Measurements from ENCODE around the gene XBP1.
"Not testable (repeated sequence)": the region's sequence is repeated elsewhere in the genome, so short reads cannot be mapped to it uniquely, and the experiment has no call there.

The XBP1 gene

GRCh38 chr22:28800308-28801041, at the start of gene XBP1:
Gene XBP1, minus strand, starts transcription at chr22:28800569.
- Histone ChIP-seq H3K36me3 (replicated peaks) (peaks cover 30% of the 10 kb centered on the region), H3K27ac (peak within 1 kb of the TSS; percentile 97), H3K27me3 (replicated peaks) (no peaks in the 10 kb centered on the region), H3K4me3 (ENCODE audit: low read depth, low read length) (peak within 1 kb of the TSS; percentile 79)
- peak; percentile 86 for DNase-seq
- in situ Hi-C loops (cut with HindIII; ENCODE audit: low pct_ligation_motif_present, low sequenced_read_pairs), result no loop called here
- no peak for TF ChIP-seq CTCF (IDR thresholded peaks at IDR 0.05; ENCODE audit: low read depth, low read length, missing control alignments)

GRCh38 chr22:28846994-28847393, 46.6 kb upstream of the XBP1 start:
- Histone ChIP-seq H3K27ac (no peak overlapping the region), H3K36me3 (replicated peaks) (no peaks in the 10 kb centered on the region), H3K4me3 (ENCODE audit: low read depth, low read length) (no peak overlapping the region), H3K27me3 (replicated peaks) (no peaks in the 10 kb centered on the region)
- in situ Hi-C loops (cut with HindIII; ENCODE audit: low pct_ligation_motif_present, low sequenced_read_pairs), result no loop called here
- no peak for TF ChIP-seq CTCF (IDR thresholded peaks at IDR 0.05; ENCODE audit: low read depth, low read length, missing control alignments)
- no peak for DNase-seq

GRCh38 chr22:28844277-28844676, 43.9 kb upstream of the XBP1 start:
- H3K4me3 ChIP-seq (ENCODE audit: low read depth, low read length); H3K27ac ChIP-seq; in situ Hi-C loops (cut with HindIII; ENCODE audit: low pct_ligation_motif_present, low sequenced_read_pairs): not testable (repeated sequence)

GRCh38 chr22:28843633-28844032, 43.3 kb upstream of the XBP1 start:
- Histone ChIP-seq H3K27ac (no peak overlapping the region), H3K36me3 (replicated peaks) (no peaks in the 10 kb centered on the region), H3K4me3 (ENCODE audit: low read depth, low read length) (no peak overlapping the region), H3K27me3 (replicated peaks) (no peaks in the 10 kb centered on the region)
- no peak for DNase-seq
- no peak for TF ChIP-seq CTCF (IDR thresholded peaks at IDR 0.05; ENCODE audit: low read depth, low read length, missing control alignments)
- in situ Hi-C loops (cut with HindIII; ENCODE audit: low pct_ligation_motif_present, low sequenced_read_pairs), result no loop called here

More at GRCh38 chr22:28844277-28844676, 43.9 kb upstream of the XBP1 start:
- H3K36me3 ChIP-seq (replicated peaks); H3K27me3 ChIP-seq (replicated peaks); DNase-seq: not testable (repeated sequence)

- Histone ChIP-seq H3K4me3 (ENCODE audit: low read depth, low read length) (no peak overlapping the region), H3K36me3 (replicated peaks) (no peaks in the 10 kb centered on the region), H3K27me3 (replicated peaks) (no peaks in the 10 kb centered on the region), H3K27ac (no peak overlapping the region)
- DNase-seq, result no peak
- in situ Hi-C loops (cut with HindIII; ENCODE audit: low pct_ligation_motif_present, low sequenced_read_pairs), result no loop called here
- peak; percentile 13 for TF ChIP-seq CTCF (IDR thresholded peaks at IDR 0.05; ENCODE audit: low read depth, low read length, missing control alignments)
Observed at GRCh38 chr22:28841111-28841510, 40.7 kb upstream of the XBP1 start.

GRCh38 chr22:28838971-28839370, 38.6 kb upstream of the XBP1 start:
- H3K27me3 ChIP-seq (replicated peaks), result no peaks in the 10 kb centered on the region
- no peak overlapping the region for H3K27ac ChIP-seq
- no peaks in the 10 kb centered on the region for H3K36me3 ChIP-seq (replicated peaks)
- H3K4me3 ChIP-seq (ENCODE audit: low read depth, low read length), result no peak overlapping the region
- DNase-seq, result no peak
- in situ Hi-C loops (cut with HindIII; ENCODE audit: low pct_ligation_motif_present, low sequenced_read_pairs), result no loop called here
- TF ChIP-seq CTCF (IDR thresholded peaks at IDR 0.05; ENCODE audit: low read depth, low read length, missing control alignments), result no peak

Data from brain microvascular endothelial cell (primary cell).